Mesenchymal stem cell (in vitro differentiated cells and primary cell): ENCODE measurements around the gene CFP. TPM values are rescaled to one million over a fixed set of nuclear protein-coding genes. Genes with fewer than 3 reads are reported as not detected.
"Not testable (repeated sequence)": the region's sequence is repeated elsewhere in the genome, so short reads cannot be mapped to it uniquely, and the experiment has no call there.

ENCODE experiments used
- DNase-seq: peaks from one replicate; pipeline ENCODE4 v3.0.0-alpha.2; 2013
- H2AFZ ChIP-seq: one replicate; pipeline ENCODE4 v1.6.1; 2013; ENCODE audit warnings: low read depth, mild to moderate bottlenecking, control low read depth, inconsistent platforms, low read length, moderate library complexity
- H2AK5ac ChIP-seq: 2 replicates; pipeline ENCODE4 v1.6.1; 2013; ENCODE audit warnings: low read length, moderate library complexity, mild to moderate bottlenecking, inconsistent platforms; ENCODE audit not compliant: severe bottlenecking
- H2BK120ac ChIP-seq: one replicate; pipeline ENCODE4 v1.6.1; 2013; ENCODE audit warnings: low read depth, mild to moderate bottlenecking, inconsistent platforms, low read length, moderate library complexity
- H2BK12ac ChIP-seq, 2 experiments: one replicate each; pipeline ENCODE4 v1.6.1; 2013; ENCODE audit warnings: inconsistent platforms in 2 of 2, low read length in 2 of 2, mild to moderate bottlenecking in 2 of 2, moderate library complexity in 2 of 2, control low read depth in 1 of 2
- H2BK15ac ChIP-seq: one replicate; pipeline ENCODE4 v1.6.1; 2013; ENCODE audit warnings: mild to moderate bottlenecking, low read depth, inconsistent platforms; ENCODE audit not compliant: poor library complexity, severe bottlenecking
- H2BK5ac ChIP-seq: 2 replicates; pipeline ENCODE4 v1.6.1; 2013; ENCODE audit warnings: low read depth, mild to moderate bottlenecking, low read length, control low read depth, inconsistent platforms; ENCODE audit not compliant: poor library complexity, severe bottlenecking
- H3K14ac ChIP-seq, 2 experiments: one replicate each; pipeline ENCODE4 v1.6.1; 2013; ENCODE audit warnings: inconsistent platforms in 2 of 2, low read length in 2 of 2, control low read depth in 1 of 2, mild to moderate bottlenecking in 1 of 2, moderate library complexity in 1 of 2
- H3K18ac ChIP-seq, 2 experiments: one replicate each; pipeline ENCODE4 v1.6.1; 2013; ENCODE audit warnings: inconsistent platforms in 2 of 2, low read length in 2 of 2, control low read depth in 1 of 2, low read depth in 1 of 2, mild to moderate bottlenecking in 1 of 2
- H3K23ac ChIP-seq, 2 experiments: one replicate each; pipeline ENCODE4 v1.6.1; 2013; ENCODE audit warnings: inconsistent platforms in 2 of 2, low read length in 2 of 2, mild to moderate bottlenecking in 2 of 2, moderate library complexity in 2 of 2, control low read depth in 1 of 2
- H3K27ac ChIP-seq: 2 replicates; pipeline ENCODE4 v1.5.1; 2013; ENCODE audit warnings: mild to moderate bottlenecking, moderate library complexity, low read length, control low read depth, inconsistent platforms; ENCODE audit not compliant: poor library complexity, severe bottlenecking
- H3K27me3 ChIP-seq, 2 experiments: 2 replicates each; pipeline versions ENCODE4 v1.6.1 to v1.7.0; 2013; ENCODE audit warnings: low read length in 2 of 2, mild to moderate bottlenecking in 2 of 2, moderate library complexity in 2 of 2, control low read depth in 1 of 2, inconsistent platforms in 1 of 2; ENCODE audit not compliant: control insufficient read depth in 1 of 2, insufficient read depth in 1 of 2
- H3K36me3 ChIP-seq, 2 experiments: 2 replicates each; pipeline versions ENCODE4 v1.6.1 to v1.7.0; 2013; ENCODE audit warnings: low read length in 2 of 2, control low read depth in 1 of 2, inconsistent platforms in 1 of 2, low read depth in 1 of 2, mild to moderate bottlenecking in 1 of 2; ENCODE audit not compliant: insufficient read depth in 2 of 2, control insufficient read depth in 1 of 2
- H3K4ac ChIP-seq, 2 experiments: one replicate each; pipeline ENCODE4 v1.6.1; 2013; ENCODE audit warnings: inconsistent platforms in 2 of 2, low read length in 2 of 2, mild to moderate bottlenecking in 2 of 2, moderate library complexity in 2 of 2, control low read depth in 1 of 2, low read depth in 1 of 2
- H3K4me1 ChIP-seq: 2 replicates; pipeline ENCODE4 v1.6.1; 2013; ENCODE audit warnings: low read depth, low read length, control low read depth; ENCODE audit not compliant: control insufficient read depth, insufficient read depth
- H3K4me2 ChIP-seq: 2 replicates; pipeline ENCODE4 v1.6.1; 2013; ENCODE audit warnings: low read length, mild to moderate bottlenecking, inconsistent platforms; ENCODE audit not compliant: poor library complexity, severe bottlenecking
- H3K4me3 ChIP-seq, 2 experiments: 2 replicates each; pipeline versions ENCODE4 v1.5.1 to v1.7.0; 2013; ENCODE audit warnings: low read length in 2 of 2, mild to moderate bottlenecking in 2 of 2, control low read depth in 1 of 2, low read depth in 1 of 2; ENCODE audit not compliant: insufficient read depth in 1 of 2
- H3K79me1 ChIP-seq: replicated peaks from 2 replicates; pipeline ENCODE4 v1.6.1; 2013; ENCODE audit warnings: mild to moderate bottlenecking, control low read depth, low read length, inconsistent platforms; ENCODE audit not compliant: poor library complexity, severe bottlenecking
- H3K9ac ChIP-seq: 2 replicates; pipeline ENCODE4 v1.7.0; 2013; ENCODE audit warnings: mild to moderate bottlenecking, low read length, moderate library complexity
- H3K9me3 ChIP-seq: 2 replicates; pipeline ENCODE4 v1.7.0; 2013; ENCODE audit warnings: mild to moderate bottlenecking, low read length; ENCODE audit not compliant: control insufficient read depth
- H4K8ac ChIP-seq: one replicate; pipeline ENCODE4 v1.6.1; 2013; ENCODE audit warnings: inconsistent platforms, mild to moderate bottlenecking, low read length, moderate library complexity
- H4K91ac ChIP-seq: one replicate; pipeline ENCODE4 v1.6.1; 2013; ENCODE audit warnings: mild to moderate bottlenecking, low read length, inconsistent platforms
- WGBS: methylation state at CpG from one replicate; pipeline ENCODE4 v1.1.7; 2013; ENCODE audit warnings: mixed read lengths; 5-methylcytosine and 5-hydroxymethylcytosine counted together
- polyA plus RNA-seq, 2 experiments: library from polyadenylated mRNA; stranded (reverse); fragments of 200-250 nt; gene quantifications; one replicate each; pipeline ENCODE4 v1.2.3, GENCODE V29; 2013

CFP gene
- 0.36 TPM for polyA plus RNA-seq (2013, experiment 1 of 2)
- 0.26 TPM for polyA plus RNA-seq (2013, experiment 2 of 2)

DNA sequence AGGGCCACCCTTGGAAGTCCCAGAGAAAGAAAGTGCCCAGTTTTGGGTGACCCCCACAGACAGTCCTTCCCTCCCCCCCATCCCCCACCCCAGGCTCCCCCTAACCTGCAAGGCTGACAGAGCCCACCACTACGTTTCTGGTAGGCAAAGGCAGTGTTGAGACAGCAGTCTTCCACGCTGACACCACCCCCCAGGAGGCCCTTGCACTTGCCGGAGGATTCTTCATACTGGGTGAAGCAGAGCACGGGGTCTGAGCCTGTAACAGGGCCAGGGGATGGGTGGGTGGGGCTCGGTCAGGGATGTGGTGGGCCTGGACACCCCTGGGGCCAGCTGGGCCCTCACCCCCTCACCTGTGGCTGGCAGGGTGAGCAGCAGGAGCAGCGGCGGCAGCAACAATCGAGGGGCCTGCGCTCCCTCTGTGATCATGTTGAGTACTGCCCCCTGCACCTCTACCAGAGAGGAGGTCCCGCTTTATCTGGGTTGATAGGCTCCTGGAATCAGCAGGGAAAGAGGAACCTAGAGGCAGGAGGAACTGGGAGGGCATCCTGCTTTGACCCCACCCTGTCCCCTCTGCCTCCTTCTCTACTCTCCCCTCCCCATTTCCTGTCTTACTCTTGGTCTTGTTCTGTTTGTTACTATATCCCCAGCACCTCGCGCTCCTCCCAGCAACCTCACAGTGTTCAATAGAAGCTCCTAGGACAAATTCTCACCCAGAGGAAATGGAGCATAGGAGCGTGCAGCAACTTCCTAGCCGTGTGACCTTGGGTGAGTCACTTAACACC, at the start of gene CFP:
CFP (minus strand) TSS at position 512 of the 782 bp plus-strand sequence; CDS start at position 426, 86 bp downstream.
- Histone ChIP-seq H2AK5ac (no peak within 1 kb of the TSS), H3K9ac (no peak within 1 kb of the TSS), H3K18ac (no peak within 1 kb of the TSS), H3K4me3 (no peak within 1 kb of the TSS), H3K9me3 (no peaks in the 10 kb centered on the region), H2AFZ (no peak within 1 kb of the TSS), H3K79me1 (no peaks in the 10 kb centered on the region), H3K27ac (no peak within 1 kb of the TSS), H3K4me2 (no peak within 1 kb of the TSS), H2BK12ac (no peak within 1 kb of the TSS), H3K23ac (no peak within 1 kb of the TSS), H4K91ac (no peak within 1 kb of the TSS), H3K4ac (no peak within 1 kb of the TSS), H3K36me3 (peaks cover 11% of the 10 kb centered on the region in 2 experiments), H3K14ac (no peak within 1 kb of the TSS), H4K8ac (no peak within 1 kb of the TSS), H3K4me1 (peaks cover 3% of the 10 kb centered on the region), H2BK15ac (no peak within 1 kb of the TSS), H3K27me3 (peaks cover 0 to 13% of the 10 kb centered on the region in 2 experiments), H2BK120ac (no peak within 1 kb of the TSS), H2BK5ac (no peak within 1 kb of the TSS)
- WGBS = 65% methylated on average over 5 of the region's 14 CpGs
- no peak for DNase-seq

DNA sequence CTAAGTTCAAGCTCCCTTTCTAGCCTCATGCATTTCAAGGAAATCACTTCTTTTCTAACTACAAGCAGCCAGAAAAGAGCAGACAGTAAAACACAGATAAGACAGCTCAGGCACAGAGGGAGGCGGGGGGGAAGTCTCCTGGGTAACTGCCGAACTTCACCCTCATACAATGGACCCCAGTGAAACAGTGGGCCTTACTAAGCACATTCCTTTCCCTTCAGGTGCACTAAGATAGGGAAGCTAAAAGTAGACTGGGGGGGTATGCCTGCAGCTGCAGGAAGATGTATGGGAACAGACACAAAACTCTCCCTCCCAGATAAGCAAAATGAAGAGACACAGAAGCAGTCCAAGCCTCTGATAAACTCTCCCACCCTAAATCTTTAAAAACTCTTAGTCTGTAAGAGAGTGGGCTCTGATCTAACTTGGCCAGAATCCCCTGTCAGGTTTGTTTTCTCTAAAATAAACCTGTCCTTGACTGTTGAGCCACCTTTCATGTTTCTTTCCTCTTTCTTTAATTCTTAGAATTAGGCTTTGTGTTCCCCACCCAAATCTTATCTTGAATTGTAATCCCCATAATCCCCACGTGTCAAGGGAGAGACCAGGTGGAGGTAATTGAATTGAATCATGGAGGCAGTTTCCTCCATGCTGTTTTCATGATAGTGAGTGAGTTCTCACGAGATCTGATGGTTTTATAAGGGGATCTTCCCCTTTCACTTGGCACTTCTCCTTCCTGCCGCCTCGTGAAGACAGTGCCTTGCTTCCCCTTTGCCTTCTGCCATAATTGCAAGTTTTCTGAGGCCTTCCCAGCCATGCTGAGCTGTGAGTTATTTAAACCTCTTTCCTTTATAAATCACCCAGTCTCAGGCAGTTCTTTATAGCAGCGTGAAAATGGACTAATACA, 46.5 kb upstream of the CFP start:
- H3K27ac ChIP-seq, H2BK5ac ChIP-seq, H3K4me1 ChIP-seq, H4K8ac ChIP-seq, H3K4me3 ChIP-seq, H2BK12ac ChIP-seq, H3K27me3 ChIP-seq, H3K4ac ChIP-seq, H2BK15ac ChIP-seq, H3K9me3 ChIP-seq, H2AK5ac ChIP-seq, H4K91ac ChIP-seq, H3K14ac ChIP-seq, H2AFZ ChIP-seq, H3K4me2 ChIP-seq, H3K23ac ChIP-seq, H3K9ac ChIP-seq, H3K36me3 ChIP-seq, H2BK120ac ChIP-seq, H3K18ac ChIP-seq, DNase-seq, H3K79me1 ChIP-seq: not testable (repeated sequence)
- 78% methylated on average over 4 of the region's 7 CpGs for WGBS

DNA sequence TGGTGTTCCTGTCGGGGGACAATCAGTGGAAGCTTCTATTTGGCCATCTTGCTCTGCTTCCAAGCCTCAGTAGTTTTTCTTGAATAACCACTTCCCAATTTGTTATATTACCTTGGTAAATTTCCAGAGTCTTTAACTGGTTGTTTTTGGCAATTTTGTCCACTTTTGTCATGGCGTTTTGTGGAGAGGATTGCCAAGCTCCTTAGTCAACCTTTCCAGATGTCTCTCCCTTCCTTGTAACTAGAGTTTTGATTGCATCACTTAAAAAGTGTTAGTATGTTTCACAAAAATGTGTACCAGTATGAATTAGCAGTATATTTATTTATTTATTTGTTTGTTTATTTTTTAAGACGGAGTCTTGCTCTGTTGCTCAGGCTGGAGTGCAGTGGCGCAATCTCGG, 45.0 kb upstream of the CFP start:
- Histone ChIP-seq H2BK15ac (no peak overlapping the region), H4K8ac (no peak overlapping the region), H3K27me3 (no peaks in the 10 kb centered on the region), H2AFZ (no peak overlapping the region), H3K4ac (no peak overlapping the region), H2BK120ac (no peak overlapping the region), H4K91ac (no peak overlapping the region), H3K14ac (no peak overlapping the region), H3K4me2 (no peak overlapping the region), H3K23ac (no peak overlapping the region), H3K9me3 (peaks cover 8% of the 10 kb centered on the region), H3K4me1 (no peaks in the 10 kb centered on the region), H2AK5ac (no peak overlapping the region), H3K9ac (no peak overlapping the region), H3K4me3 (no peak overlapping the region), H3K18ac (no peak overlapping the region), H2BK12ac (no peak overlapping the region), H2BK5ac (no peak overlapping the region), H3K27ac (no peak overlapping the region), H3K79me1 (no peaks in the 10 kb centered on the region), H3K36me3 (no peaks in the 10 kb centered on the region)
- 100% methylated on average over 3 of the region's 5 CpGs for WGBS
- DNase-seq = no peak

DNA sequence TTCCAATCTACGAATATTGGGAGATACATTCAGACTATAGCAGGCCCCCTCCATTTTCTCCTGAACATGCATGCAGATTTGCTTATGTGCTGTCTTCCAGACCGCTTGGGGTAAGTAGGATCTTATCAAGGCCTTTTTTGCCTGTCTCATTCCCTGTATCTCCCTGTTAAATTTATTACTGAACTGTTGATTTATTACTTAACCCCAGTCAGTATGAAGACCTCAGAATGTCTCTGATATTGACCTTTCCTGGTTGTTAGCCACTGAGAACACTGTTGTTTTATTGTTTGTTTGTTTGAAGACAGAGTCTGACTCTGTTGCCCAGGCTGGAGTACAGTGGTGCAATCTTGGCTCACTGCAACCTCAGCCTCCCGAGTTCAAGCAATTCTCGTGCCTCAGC, 36.1 kb upstream of the CFP start:
- H4K91ac ChIP-seq, H3K27ac ChIP-seq, H3K27me3 ChIP-seq, H2BK120ac ChIP-seq, H3K4me2 ChIP-seq, DNase-seq, H2BK5ac ChIP-seq, H3K23ac ChIP-seq, H3K4me1 ChIP-seq, H3K14ac ChIP-seq, H2BK15ac ChIP-seq, H4K8ac ChIP-seq, H3K79me1 ChIP-seq, H2AK5ac ChIP-seq, H3K36me3 ChIP-seq, H3K4ac ChIP-seq, H3K9me3 ChIP-seq, H3K9ac ChIP-seq, H3K4me3 ChIP-seq, H2BK12ac ChIP-seq, H2AFZ ChIP-seq, H3K18ac ChIP-seq: not testable (repeated sequence)
- WGBS = 83% methylated on average over 4 of the region's 4 CpGs
